Mesodermal cell (in vitro differentiated cells): ENCODE results near the gene STIL.
"Not testable (repeated sequence)": the region's sequence is repeated elsewhere in the genome, so short reads cannot be mapped to it uniquely, and the experiment has no call there.

Experiments
- H3K27ac ChIP-seq: 2 replicates; pipeline ENCODE4 v1.7.0; 2013; ENCODE audit warnings: mild to moderate bottlenecking, low read depth, low read length, moderate library complexity; ENCODE audit not compliant: severe bottlenecking
- H3K36me3 ChIP-seq: 2 replicates; pipeline ENCODE4 v1.7.1; 2013; ENCODE audit warnings: mild to moderate bottlenecking, low read length, moderate library complexity; ENCODE audit not compliant: control insufficient read depth, insufficient read depth
- H3K4me1 ChIP-seq: one replicate; pipeline ENCODE4 v1.7.1; 2013; ENCODE audit warnings: mild to moderate bottlenecking, low read length; ENCODE audit not compliant: insufficient read depth, control insufficient read depth, poor library complexity, severe bottlenecking
- H3K4me3 ChIP-seq: 2 replicates; pipeline ENCODE4 v1.7.0; 2013; ENCODE audit warnings: low read length, control low read depth, mild to moderate bottlenecking; ENCODE audit not compliant: insufficient read depth, poor library complexity, severe bottlenecking; ENCODE audit errors: extremely low read depth
- H3K9me3 ChIP-seq: 2 replicates; pipeline ENCODE4 v1.7.1; 2013; ENCODE audit warnings: mild to moderate bottlenecking, low read length, moderate library complexity; ENCODE audit not compliant: control insufficient read depth
- WGBS, 2 experiments: methylation state at CpG; one replicate each; pipeline ENCODE4 v1.1.5; 2013; ENCODE audit warnings: missing lambda C conversion rate in 2 of 2; ENCODE audit not compliant: insufficient coverage in 2 of 2; 5-methylcytosine and 5-hydroxymethylcytosine counted together

STIL gene

GRCh38 chr1:47323599-47324031, 9.7 kb upstream of the STIL start:
- WGBS, 2 experiments = no CpG with 5 or more reads among the region's 1 CpG
- H3K4me3 ChIP-seq = no peak overlapping the region

GRCh38 chr1:47319968-47320367, 6.0 kb upstream of the STIL start:
- not testable (repeated sequence) for H3K36me3 ChIP-seq, H3K9me3 ChIP-seq, H3K4me3 ChIP-seq, H3K4me1 ChIP-seq, H3K27ac ChIP-seq
- WGBS, 2 experiments = 94% methylated on average over 9 to 14 of the region's 14 CpGs

More at GRCh38 chr1:47323599-47324031, 9.7 kb upstream of the STIL start:
- H3K9me3 ChIP-seq = no peaks in the 10 kb centered on the region
- H3K4me1 ChIP-seq = no peaks in the 10 kb centered on the region
- H3K36me3 ChIP-seq = no peaks in the 10 kb centered on the region
- H3K27ac ChIP-seq = no peak overlapping the region

GRCh38 chr1:47317841-47318240, 3.9 kb upstream of the STIL start:
- 86% methylated on average over 1 of the region's 1 CpG; no CpG with 5 or more reads in 1 of the 2 experiments for WGBS, 2 experiments
- H3K27ac ChIP-seq = peak overlapping the region; percentile 84
- no peak overlapping the region for H3K4me3 ChIP-seq
- H3K4me1 ChIP-seq = peaks cover 5% of the 10 kb centered on the region
- H3K36me3 ChIP-seq = no peaks in the 10 kb centered on the region
- H3K9me3 ChIP-seq = no peaks in the 10 kb centered on the region

- Histone ChIP-seq H3K9me3 (no peaks in the 10 kb centered on the region), H3K4me3 (no peak overlapping the region), H3K36me3 (peaks cover 59% of the 10 kb centered on the region), H3K27ac (no peak overlapping the region), H3K4me1 (no peaks in the 10 kb centered on the region)
- 93 to 95% methylated on average over 2 to 4 of the region's 4 CpGs for WGBS, 2 experiments
These were observed 4.5 kb downstream of the STIL start for GRCh38 chr1:47309427-47309826.

GRCh38 chr1:47302472-47302871, 11.5 kb downstream of the STIL start:
- H3K4me1 ChIP-seq = no peaks in the 10 kb centered on the region
- H3K4me3 ChIP-seq = no peak overlapping the region
- H3K36me3 ChIP-seq = peaks cover 79% of the 10 kb centered on the region
- 100% methylated on average over 1 of the region's 2 CpGs for WGBS, 2 experiments
- no peak overlapping the region for H3K27ac ChIP-seq
- H3K9me3 ChIP-seq = no peaks in the 10 kb centered on the region

- Histone ChIP-seq H3K9me3 (no peaks in the 10 kb centered on the region), H3K36me3 (peaks cover 78% of the 10 kb centered on the region), H3K27ac (no peak overlapping the region), H3K4me3 (no peak overlapping the region), H3K4me1 (no peaks in the 10 kb centered on the region)
These were observed 15.8 kb downstream of the STIL start for GRCh38 chr1:47298025-47298699.

GRCh38 chr1:47295579-47295978, 18.4 kb downstream of the STIL start:
- H3K4me1 ChIP-seq = no peaks in the 10 kb centered on the region
- no peak overlapping the region for H3K4me3 ChIP-seq
- H3K9me3 ChIP-seq = no peaks in the 10 kb centered on the region
- no peak overlapping the region for H3K27ac ChIP-seq
- peaks cover 78% of the 10 kb centered on the region for H3K36me3 ChIP-seq
- WGBS, 2 experiments = no CpG with 5 or more reads among the region's 2 CpGs

GRCh38 chr1:47294863-47295262, 19.1 kb downstream of the STIL start:
- WGBS, 2 experiments = 94 to 100% methylated on average over 3 to 6 of the region's 6 CpGs
- not testable (repeated sequence) for H3K9me3 ChIP-seq, H3K4me1 ChIP-seq, H3K27ac ChIP-seq, H3K4me3 ChIP-seq
- peaks cover 79% of the 10 kb centered on the region for H3K36me3 ChIP-seq

GRCh38 chr1:47288116-47288515, 25.8 kb downstream of the STIL start:
- no CpG with 5 or more reads among the region's 4 CpGs for WGBS, 2 experiments

GRCh38 chr1:47280142-47280541, 33.8 kb downstream of the STIL start:
- 100% methylated on average over 1 to 3 of the region's 3 CpGs for WGBS, 2 experiments
- peaks cover 71% of the 10 kb centered on the region for H3K36me3 ChIP-seq
- no peak overlapping the region for H3K27ac ChIP-seq
- H3K4me3 ChIP-seq = no peak overlapping the region
- no peaks in the 10 kb centered on the region for H3K9me3 ChIP-seq
- no peaks in the 10 kb centered on the region for H3K4me1 ChIP-seq

More at GRCh38 chr1:47288116-47288515, 25.8 kb downstream of the STIL start:
- not testable (repeated sequence) for H3K27ac ChIP-seq, H3K4me3 ChIP-seq, H3K4me1 ChIP-seq, H3K9me3 ChIP-seq
- H3K36me3 ChIP-seq = peaks cover 84% of the 10 kb centered on the region

GRCh38 chr1:47276850-47277249, 37.1 kb downstream of the STIL start:
- Histone ChIP-seq H3K27ac (no peak overlapping the region), H3K4me3 (no peak overlapping the region), H3K9me3 (no peaks in the 10 kb centered on the region), H3K4me1 (no peaks in the 10 kb centered on the region), H3K36me3 (peaks cover 69% of the 10 kb centered on the region)
- WGBS, 2 experiments = 71% methylated on average over 1 of the region's 2 CpGs; no CpG with 5 or more reads in 1 of the 2 experiments
